Thyroid gland (tissue), 4 donors: ENCODE measurements around the gene VWA3A.

Source experiments
- CTCF ChIP-seq, 6 experiments: fragments of 200-600 bp in 3 of 6; fragments of 450-650 bp in 3 of 6; sonication (generic) in 3 of 6; IDR thresholded peaks; one replicate each; pipeline ENCODE4 v1.5.1; 2016 to 2019; ENCODE audit warnings: antibody characterized with exemption in 6 of 6, mild to moderate bottlenecking in 2 of 6, inconsistent platforms in 1 of 6, moderate library complexity in 1 of 6
- POLR2A ChIP-seq, 2 donors: fragments of 450-650 bp; IDR thresholded peaks; one replicate each; pipeline ENCODE4 v1.6.1; 2017; ENCODE audit warnings: antibody characterized with exemption in 2 of 2, mild to moderate bottlenecking in 2 of 2, moderate library complexity in 1 of 2

- TF ChIP-seq CTCF (IDR thresholded peaks at IDR 0.05) (no peak), POLR2A (IDR thresholded peaks at IDR 0.05) (no peak)
Observed at GRCh38 chr16:22053921-22054341, 38.4 kb upstream of the VWA3A start.
